HEK293 (cell line): Measurements from ENCODE around the gene YJU2.

Source experiments
- CTCF ChIA-PET: fragments of 350-600 bp; formaldehyde crosslinking; extraction: SDS; loops from one replicate; lab custom pipeline; 2021; ENCODE audit warnings: antibody characterized with exemption; lab: Yijun Ruan, JAX
- POLR2A ChIA-PET: fragments of 300-600 bp; formaldehyde crosslinking; extraction: SDS; loops from one replicate; lab custom pipeline; 2020; ENCODE audit warnings: antibody characterized with exemption, inconsistent platforms; lab: Yijun Ruan, JAX
- H3K27ac ChIP-seq: fragments of 200-500 bp; sonication (Bioruptor generic); 2 replicates; pipeline ENCODE4 v1.5.1; 2014; ENCODE audit warnings: low read depth, low read length, control low read depth, inconsistent platforms; ENCODE audit errors: extremely low read depth
- H3K36me3 ChIP-seq, 2 experiments: fragments of 200-500 bp in 1 of 2; sonication (Bioruptor generic) in 1 of 2; 1 replicate in 1 of 2; 2 replicates in 1 of 2; pipeline ENCODE4 v1.5.1; 2014 to 2017; ENCODE audit warnings: inconsistent platforms in 2 of 2, low read length in 2 of 2; ENCODE audit not compliant: control insufficient read depth in 2 of 2, insufficient read depth in 1 of 2
- H3K4me1 ChIP-seq: fragments of 200-500 bp; sonication (Bioruptor generic); 2 replicates; pipeline ENCODE4 v1.5.1; 2014; ENCODE audit warnings: mild to moderate bottlenecking, low read length, inconsistent platforms; ENCODE audit not compliant: control insufficient read depth, insufficient read depth
- H3K4me3 ChIP-seq: 2 replicates; pipeline ENCODE4 v1.5.1; 2011; ENCODE audit warnings: low read depth, mild to moderate bottlenecking, control low read depth, low read length, moderate library complexity
- H3K9me3 ChIP-seq: fragments of 200-500 bp; sonication (Bioruptor generic); 2 replicates; pipeline ENCODE4 v1.5.1; 2014; ENCODE audit warnings: low read depth, low read length, inconsistent platforms; ENCODE audit not compliant: control insufficient read depth, insufficient read depth
- KLF7 ChIP-seq: fragments of 450-650 bp; formaldehyde crosslinking; IDR thresholded peaks from 2 replicates; pipeline ENCODE4 v1.5.1; 2016; ENCODE audit warnings: missing biosample characterization, missing genetic modification characterization, borderline replicate concordance
- MEIS1 ChIP-seq: sonication (generic); formaldehyde crosslinking; IDR thresholded peaks from 2 replicates; pipeline ENCODE4 v1.8.1; 2022; ENCODE audit warnings: missing genetic modification reagents, mild to moderate bottlenecking, borderline replicate concordance
- ZFP3 ChIP-seq: fragments of 450-650 bp; formaldehyde crosslinking; IDR thresholded peaks from 2 replicates; pipeline ENCODE4 v1.5.1; 2016; ENCODE audit warnings: low read depth, missing biosample characterization, missing genetic modification characterization
- ZNF175 ChIP-seq: fragments of 450-650 bp; formaldehyde crosslinking; IDR thresholded peaks from 2 replicates; pipeline ENCODE4 v1.5.1; 2016; ENCODE audit warnings: missing biosample characterization, missing genetic modification characterization
- ZNF202 ChIP-seq: fragments of 450-650 bp; formaldehyde crosslinking; IDR thresholded peaks from 2 replicates; pipeline ENCODE4 v1.5.1; 2016; ENCODE audit warnings: missing biosample characterization, missing genetic modification characterization, borderline replicate concordance
- ZNF23 ChIP-seq: fragments of 450-650 bp; formaldehyde crosslinking; IDR thresholded peaks from 2 replicates; pipeline ENCODE4 v1.5.1; 2016; ENCODE audit warnings: missing biosample characterization, missing genetic modification characterization, borderline replicate concordance
- ZNF558 ChIP-seq: fragments of 450-650 bp; formaldehyde crosslinking; IDR thresholded peaks from 2 replicates; pipeline ENCODE4 v1.5.1; 2016; ENCODE audit warnings: missing biosample characterization, missing genetic modification characterization
- ZNF658 ChIP-seq: fragments of 450-650 bp; formaldehyde crosslinking; IDR thresholded peaks from 2 replicates; pipeline ENCODE4; 2016; ENCODE audit warnings: missing biosample characterization, missing genetic modification characterization
- ZNF670 ChIP-seq: fragments of 450-650 bp; formaldehyde crosslinking; IDR thresholded peaks from 2 replicates; pipeline ENCODE4 v1.5.1; 2016; ENCODE audit warnings: missing biosample characterization, missing genetic modification characterization, low read depth
- ZXDB ChIP-seq: fragments of 450-650 bp; formaldehyde crosslinking; IDR thresholded peaks from 2 replicates; pipeline ENCODE4 v1.5.1; 2016; ENCODE audit warnings: missing biosample characterization, missing genetic modification characterization
- TF ChIP-seq, protein P1 (sequence below): fragments of 450-650 bp; formaldehyde crosslinking; conservative IDR thresholded peaks from 2 replicates; pipeline ENCODE4 v1.5.1; 2016; ENCODE audit warnings: low read depth, missing biosample characterization, missing genetic modification characterization
- TF ChIP-seq, protein P2 (sequence below): fragments of 450-650 bp; formaldehyde crosslinking; IDR thresholded peaks from 2 replicates; pipeline ENCODE4 v1.5.1; 2017; ENCODE audit warnings: missing biosample characterization, missing genetic modification characterization
- TF ChIP-seq, protein P3 (sequence below): fragments of 450-650 bp; formaldehyde crosslinking; conservative IDR thresholded peaks from 2 replicates; pipeline ENCODE4 v1.5.1; 2016; ENCODE audit warnings: low read depth, missing biosample characterization, missing genetic modification characterization

Gene YJU2

DNA sequence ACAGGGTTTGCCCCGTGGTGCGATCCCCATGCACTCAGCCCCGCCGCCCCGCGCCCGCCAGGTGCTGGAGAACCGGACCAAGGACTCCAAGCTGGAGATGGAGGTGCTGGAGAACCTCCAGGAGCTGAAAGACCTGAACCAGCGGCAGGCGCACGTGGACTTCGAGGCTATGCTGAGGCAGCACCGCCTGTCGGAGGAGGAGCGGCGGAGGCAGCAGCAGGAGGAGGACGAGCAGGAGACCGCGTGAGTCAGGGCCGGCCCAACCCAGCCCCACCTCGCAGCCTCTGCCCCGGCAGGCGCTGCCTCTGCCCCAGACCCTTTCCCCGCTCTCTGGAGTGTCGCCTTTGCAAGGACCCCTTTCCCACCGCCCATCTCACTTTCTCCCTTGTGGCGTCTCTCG, 11.3 kb downstream of the YJU2 start:
- no peak overlapping the region for H3K27ac ChIP-seq
- POLR2A ChIA-PET, result interaction anchor here (0.6 kb wide), 1 partner anchor 415 kb away, joined by 3 read pairs; no protein-coding TSS in a partner anchor
- no peak for TF ChIP-seq ZNF670 (tag by site-specific recombination)
- no peak for TF ChIP-seq MEIS1
- no peak for TF ChIP-seq ZXDB (tag by site-specific recombination)
- TF ChIP-seq, protein P1, sequence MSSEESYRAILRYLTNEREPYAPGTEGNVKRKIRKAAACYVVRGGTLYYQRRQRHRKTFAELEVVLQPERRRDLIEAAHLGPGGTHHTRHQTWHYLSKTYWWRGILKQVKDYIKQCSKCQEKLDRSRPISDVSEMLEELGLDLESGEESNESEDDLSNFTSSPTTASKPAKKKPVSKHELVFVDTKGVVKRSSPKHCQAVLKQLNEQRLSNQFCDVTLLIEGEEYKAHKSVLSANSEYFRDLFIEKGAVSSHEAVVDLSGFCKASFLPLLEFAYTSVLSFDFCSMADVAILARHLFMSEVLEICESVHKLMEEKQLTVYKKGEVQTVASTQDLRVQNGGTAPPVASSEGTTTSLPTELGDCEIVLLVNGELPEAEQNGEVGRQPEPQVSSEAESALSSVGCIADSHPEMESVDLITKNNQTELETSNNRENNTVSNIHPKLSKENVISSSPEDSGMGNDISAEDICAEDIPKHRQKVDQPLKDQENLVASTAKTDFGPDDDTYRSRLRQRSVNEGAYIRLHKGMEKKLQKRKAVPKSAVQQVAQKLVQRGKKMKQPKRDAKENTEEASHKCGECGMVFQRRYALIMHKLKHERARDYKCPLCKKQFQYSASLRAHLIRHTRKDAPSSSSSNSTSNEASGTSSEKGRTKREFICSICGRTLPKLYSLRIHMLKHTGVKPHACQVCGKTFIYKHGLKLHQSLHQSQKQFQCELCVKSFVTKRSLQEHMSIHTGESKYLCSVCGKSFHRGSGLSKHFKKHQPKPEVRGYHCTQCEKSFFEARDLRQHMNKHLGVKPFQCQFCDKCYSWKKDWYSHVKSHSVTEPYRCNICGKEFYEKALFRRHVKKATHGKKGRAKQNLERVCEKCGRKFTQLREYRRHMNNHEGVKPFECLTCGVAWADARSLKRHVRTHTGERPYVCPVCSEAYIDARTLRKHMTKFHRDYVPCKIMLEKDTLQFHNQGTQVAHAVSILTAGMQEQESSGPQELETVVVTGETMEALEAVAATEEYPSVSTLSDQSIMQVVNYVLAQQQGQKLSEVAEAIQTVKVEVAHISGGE (tag by site-specific recombination), result no peak
- no peak for TF ChIP-seq ZNF175 (tag by site-specific recombination)
- no peak for TF ChIP-seq ZNF558
- TF ChIP-seq ZNF202 (tag by site-specific recombination), result no peak
- TF ChIP-seq, protein P2, sequence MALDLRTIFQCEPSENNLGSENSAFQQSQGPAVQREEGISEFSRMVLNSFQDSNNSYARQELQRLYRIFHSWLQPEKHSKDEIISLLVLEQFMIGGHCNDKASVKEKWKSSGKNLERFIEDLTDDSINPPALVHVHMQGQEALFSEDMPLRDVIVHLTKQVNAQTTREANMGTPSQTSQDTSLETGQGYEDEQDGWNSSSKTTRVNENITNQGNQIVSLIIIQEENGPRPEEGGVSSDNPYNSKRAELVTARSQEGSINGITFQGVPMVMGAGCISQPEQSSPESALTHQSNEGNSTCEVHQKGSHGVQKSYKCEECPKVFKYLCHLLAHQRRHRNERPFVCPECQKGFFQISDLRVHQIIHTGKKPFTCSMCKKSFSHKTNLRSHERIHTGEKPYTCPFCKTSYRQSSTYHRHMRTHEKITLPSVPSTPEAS (tag by site-specific recombination), result no peak
- no peak for TF ChIP-seq ZNF658 (tag by site-specific recombination)
- no peak for TF ChIP-seq ZNF23 (tag by site-specific recombination)
- TF ChIP-seq, all 188 proteins: peak for 0
- H3K36me3 ChIP-seq, result peaks cover 24 to 65% of the 10 kb centered on the region in 2 experiments; a peak in 2 of 3 replicates
- H3K9me3 ChIP-seq, result no peaks in the 10 kb centered on the region
- H3K4me3 ChIP-seq, result no peak overlapping the region
- CTCF ChIA-PET, result interaction anchor here (1.2 kb wide), 1 partner anchor 9 kb away, joined by 4 read pairs; no protein-coding TSS in a partner anchor
- no peaks in the 10 kb centered on the region for H3K4me1 ChIP-seq

DNA sequence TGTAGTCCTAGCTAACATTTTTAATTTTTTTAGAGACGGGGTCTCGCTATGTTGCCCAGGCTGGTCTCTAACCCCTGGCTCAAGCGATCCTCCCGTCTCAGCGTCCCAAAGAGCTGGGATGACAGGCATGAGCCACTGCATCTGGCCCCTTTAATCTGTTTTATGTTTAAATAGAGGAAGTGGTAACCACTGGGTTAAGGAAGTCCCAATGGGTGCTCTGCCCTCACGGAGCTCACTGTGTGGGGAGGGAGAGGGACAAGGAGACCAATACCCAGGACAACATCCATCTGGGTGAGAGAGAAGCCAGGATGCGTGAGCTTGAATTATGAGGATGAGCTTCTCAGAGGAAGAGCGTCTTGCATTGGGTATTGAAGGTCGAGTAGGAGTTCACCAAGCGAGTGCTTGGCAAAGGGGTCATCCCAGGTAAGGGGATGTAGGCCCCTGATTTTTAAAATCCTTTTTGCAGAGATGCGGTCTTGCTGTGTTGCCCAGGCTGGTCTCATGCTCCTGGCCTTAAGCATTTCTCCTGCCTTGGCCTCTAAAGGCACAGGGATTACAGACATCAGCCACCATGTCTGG, 13.8 kb downstream of the YJU2 start:
- POLR2A ChIA-PET, result interaction anchor here (1.3 kb wide), 1 partner anchor 83 kb away, joined by 4 read pairs; the partner anchor contains the start of gene MPND
- H3K4me1 ChIP-seq, result no peaks in the 10 kb centered on the region
- peaks cover 14 to 52% of the 10 kb centered on the region in 2 experiments; a peak in 2 of 3 replicates for H3K36me3 ChIP-seq
- CTCF ChIA-PET, result interaction anchor here (0.6 to 1.0 kb wide), 3 partner anchors 27 to 265 kb away, joined by 3 to 6 read pairs (median 3); no protein-coding TSS in a partner anchor
- no peak overlapping the region for H3K4me3 ChIP-seq
- TF ChIP-seq ZFP3 (peak; percentile 88), KLF7 (no peak)
- TF ChIP-seq, protein P3, sequence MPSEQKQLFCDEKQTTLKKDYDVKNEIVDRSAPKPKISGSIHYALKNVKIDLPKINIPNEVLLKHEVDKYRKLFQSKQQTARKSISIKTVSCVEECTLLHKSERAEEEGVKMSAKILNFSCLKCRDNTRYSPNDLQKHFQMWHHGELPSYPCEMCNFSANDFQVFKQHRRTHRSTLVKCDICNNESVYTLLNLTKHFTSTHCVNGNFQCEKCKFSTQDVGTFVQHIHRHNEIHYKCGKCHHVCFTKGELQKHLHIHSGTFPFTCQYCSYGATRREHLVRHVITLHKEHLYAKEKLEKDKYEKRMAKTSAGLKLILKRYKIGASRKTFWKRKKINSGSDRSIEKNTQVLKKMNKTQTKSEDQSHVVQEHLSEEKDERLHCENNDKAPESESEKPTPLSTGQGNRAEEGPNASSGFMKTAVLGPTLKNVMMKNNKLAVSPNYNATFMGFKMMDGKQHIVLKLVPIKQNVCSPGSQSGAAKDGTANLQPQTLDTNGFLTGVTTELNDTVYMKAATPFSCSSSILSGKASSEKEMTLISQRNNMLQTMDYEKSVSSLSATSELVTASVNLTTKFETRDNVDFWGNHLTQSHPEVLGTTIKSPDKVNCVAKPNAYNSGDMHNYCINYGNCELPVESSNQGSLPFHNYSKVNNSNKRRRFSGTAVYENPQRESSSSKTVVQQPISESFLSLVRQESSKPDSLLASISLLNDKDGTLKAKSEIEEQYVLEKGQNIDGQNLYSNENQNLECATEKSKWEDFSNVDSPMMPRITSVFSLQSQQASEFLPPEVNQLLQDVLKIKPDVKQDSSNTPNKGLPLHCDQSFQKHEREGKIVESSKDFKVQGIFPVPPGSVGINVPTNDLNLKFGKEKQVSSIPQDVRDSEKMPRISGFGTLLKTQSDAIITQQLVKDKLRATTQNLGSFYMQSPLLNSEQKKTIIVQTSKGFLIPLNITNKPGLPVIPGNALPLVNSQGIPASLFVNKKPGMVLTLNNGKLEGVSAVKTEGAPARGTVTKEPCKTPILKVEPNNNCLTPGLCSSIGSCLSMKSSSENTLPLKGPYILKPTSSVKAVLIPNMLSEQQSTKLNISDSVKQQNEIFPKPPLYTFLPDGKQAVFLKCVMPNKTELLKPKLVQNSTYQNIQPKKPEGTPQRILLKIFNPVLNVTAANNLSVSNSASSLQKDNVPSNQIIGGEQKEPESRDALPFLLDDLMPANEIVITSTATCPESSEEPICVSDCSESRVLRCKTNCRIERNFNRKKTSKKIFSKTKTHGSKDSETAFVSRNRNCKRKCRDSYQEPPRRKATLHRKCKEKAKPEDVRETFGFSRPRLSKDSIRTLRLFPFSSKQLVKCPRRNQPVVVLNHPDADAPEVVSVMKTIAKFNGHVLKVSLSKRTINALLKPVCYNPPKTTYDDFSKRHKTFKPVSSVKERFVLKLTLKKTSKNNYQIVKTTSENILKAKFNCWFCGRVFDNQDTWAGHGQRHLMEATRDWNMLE (tag by site-specific recombination), result no peak
- no peak overlapping the region for H3K27ac ChIP-seq
- no peaks in the 10 kb centered on the region for H3K9me3 ChIP-seq
